Midbrain (tissue), 1 donor: ENCODE data around the gene ERC2.

Experiments used
- DNase-seq: peaks from one replicate; lab custom pipeline; 2025; lab: John Stamatoyannopoulos, UW

Gene ERC2

DNA sequence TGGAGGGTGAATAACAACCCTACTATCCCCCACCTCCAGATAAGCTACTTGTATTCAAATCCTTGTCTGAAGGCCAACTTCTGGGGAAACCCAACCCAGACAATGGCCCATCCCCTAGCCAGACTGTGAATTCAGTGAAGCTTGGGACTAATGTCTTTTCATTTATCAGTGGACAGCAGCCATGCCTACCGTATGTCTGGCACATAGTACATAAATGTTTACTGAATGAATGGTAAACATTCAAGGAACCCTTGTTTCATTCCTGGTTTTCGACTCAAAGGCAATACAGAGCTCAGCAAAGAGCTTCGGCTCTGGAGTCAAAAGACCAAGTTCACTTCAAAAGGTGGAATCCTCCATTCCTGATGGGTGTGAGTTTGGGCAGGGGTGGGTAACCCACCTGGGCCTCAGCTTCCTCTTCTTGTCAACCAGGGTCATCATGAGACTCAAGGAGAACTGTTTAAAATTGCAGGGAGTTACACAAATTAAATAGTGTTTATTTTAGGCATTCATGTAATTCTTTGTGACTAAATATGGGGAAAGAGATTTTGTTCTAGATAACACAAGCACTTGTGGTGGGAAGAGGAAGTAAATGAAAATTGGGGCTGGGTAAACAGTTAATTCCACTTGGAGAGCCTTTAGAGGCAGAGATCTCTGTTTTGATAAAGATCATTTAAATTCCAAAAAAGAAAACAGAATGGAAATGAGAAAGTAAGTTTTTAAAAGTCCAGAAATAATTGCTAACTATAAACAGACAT is 677.5 kb downstream of the ERC2 start:
- no peak for DNase-seq

DNA sequence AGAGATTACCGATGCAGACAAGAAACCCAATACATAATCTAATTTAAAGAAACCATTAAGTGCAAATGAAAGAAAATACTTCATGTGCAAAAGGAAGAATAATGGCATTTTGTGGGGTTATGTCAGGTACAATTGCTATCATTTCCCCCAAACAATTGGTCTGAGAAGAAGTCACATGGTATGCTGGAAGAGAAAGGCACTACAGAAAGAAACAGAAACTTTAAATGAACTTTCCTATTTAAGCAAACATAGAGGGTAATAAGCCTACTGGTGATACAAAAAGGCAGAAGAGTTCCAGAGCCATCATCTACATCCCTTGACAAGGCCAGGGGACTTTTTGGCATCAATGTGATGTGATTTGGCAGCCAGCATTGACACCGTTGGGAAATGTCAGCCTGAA is 678.8 kb downstream of the ERC2 start:
- DNase-seq, result no peak

DNA sequence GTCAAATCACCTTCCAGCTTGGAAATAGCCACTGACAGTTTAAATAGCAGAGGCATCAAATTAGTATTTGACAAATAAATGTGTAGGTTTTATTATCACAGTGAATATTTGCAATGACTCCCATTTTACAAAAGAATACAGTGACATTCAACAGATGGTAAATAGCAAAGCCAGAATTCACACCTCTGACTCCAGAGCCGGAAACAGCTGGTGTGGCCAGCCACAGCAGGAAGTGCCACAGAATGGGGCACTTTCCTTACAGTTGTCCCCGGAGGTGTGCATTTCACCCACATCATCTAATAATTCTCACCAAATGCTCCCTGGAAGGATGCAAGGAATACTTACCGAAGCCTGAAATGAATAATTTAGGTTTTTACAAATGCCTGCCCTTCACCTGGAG is 685.5 kb downstream of the ERC2 start:
- DNase-seq, result no peak

DNA sequence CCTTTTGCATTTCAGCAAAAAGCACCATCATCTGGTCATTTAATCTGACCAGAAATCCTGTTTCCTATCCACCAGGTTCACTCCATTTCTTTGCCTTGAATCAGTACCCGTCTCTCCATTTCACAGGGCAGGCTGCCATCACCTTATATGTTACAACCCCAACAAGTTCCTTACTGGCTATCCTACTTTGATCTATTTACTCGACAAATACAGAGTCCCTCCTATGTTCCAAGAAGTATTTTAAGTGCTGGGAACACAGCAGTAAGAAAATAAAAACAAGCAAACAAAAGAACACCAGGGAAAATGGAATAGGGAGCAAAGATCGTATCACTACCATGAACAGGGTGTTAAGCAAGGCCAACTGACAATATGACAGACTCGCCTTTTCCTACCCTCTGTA is 685.9 kb downstream of the ERC2 start:
- DNase-seq, result no peak

DNA sequence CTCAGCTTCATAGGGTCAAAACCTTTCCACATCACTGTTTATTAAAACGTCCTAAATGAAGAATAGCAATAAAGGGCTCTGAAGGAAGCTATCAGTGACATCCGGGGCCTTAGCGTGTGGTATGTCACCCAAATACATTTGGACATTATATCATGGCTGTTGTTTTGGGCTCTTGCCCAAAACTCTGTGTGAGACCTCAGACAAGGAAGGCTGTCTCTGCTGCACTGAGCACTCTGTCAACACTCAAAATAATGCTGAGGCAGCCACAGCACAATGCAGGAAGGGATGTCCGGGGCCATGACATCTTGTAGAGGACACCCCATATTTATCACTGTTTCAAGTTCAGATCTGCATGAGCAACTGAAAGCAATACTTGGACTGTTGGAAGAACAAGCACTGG is 687.4 kb downstream of the ERC2 start:
- no peak for DNase-seq

DNA sequence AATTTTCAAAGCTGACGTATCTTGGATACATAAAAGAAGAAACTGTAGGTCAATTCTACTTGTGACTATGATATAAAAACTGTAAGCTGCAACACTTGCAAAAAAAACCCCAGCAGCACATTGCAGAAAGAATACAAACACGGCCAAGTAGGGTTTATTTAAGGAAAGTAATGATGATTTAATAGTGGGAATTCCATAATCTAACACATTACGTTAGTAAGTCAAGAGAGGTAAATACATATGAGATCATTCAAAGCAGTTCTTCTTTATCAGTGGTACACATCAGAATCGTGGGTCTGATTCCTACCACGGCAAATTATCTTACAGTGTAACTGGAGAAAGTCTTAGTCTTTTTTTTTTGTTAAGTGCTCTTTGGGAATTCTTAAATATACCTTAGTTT is 688.7 kb downstream of the ERC2 start:
- DNase-seq, result no peak

DNA sequence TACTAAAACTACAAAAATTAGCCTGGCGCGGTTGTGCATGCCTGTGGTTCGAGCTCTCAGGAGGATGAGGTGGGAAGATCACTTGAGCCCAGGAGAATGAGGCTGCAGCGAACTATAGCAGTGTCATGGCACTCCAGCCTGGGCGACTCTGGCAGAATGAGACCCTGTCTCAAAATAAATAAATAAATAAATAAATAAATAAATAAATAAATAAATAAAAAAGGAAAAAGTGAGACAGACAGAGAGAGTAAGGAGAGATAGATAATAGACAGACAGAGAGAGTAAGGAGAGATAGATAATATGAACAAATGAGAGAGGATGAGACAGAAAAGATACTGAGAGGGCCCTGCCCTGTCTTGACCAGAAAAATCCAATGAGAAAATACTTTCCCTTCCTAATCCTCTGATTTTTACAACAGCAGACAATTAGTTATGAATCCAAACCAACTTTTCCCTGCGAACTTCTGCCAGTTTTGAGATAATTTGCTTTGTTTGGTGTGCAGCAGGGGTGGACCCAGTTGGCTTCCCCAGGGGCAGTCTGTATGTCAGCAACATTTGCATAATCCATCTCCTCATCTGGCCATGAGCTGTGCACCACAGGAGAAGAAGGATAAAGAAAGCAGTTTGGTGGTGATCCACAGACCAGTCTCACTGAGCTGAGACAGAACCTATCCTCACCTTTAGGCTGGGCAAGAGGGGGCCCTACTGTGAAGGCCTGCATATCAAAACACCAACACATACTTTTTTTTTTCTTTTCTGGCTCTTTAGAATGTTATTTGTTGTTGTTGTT is 692.7 kb downstream of the ERC2 start:
- no peak for DNase-seq

DNA sequence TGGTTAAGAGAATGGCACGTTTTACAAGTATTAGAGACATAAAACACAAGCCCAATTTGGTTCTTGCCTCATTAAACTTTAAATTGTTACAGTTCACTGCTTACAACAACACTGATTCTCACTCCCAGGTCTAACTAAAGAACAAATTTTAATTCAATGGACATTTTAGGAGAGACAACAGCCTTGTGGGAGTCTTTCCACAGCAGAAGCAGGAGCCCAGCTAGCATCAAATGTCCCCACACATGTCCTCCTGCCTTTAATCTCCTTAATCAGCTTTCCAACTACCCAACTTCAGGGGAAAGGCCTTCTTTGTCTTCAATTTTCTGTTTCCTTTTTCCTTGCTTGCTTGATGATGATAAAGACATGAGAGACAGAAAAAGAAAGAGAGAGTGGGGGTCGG is 693.4 kb downstream of the ERC2 start:
- no peak for DNase-seq

DNA sequence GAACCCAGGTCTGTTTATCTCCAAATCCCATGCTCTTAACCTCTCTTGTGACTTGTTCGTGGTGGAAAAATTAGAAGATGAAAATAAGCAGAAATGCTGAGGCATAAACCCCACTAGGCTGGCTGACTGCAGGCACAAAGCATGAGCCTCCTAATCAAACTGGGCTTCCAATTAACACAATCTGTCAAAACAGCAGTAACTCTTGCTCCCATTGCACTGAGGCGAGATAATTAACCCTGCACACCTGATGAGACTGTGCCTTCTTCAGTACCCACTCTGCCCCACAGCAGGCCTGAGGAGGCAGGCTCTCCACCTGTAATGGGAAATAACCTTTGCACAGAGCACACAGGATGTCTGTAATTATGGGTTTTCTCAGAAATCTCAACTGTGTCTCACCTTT is 696.8 kb downstream of the ERC2 start:
- no peak for DNase-seq

DNA sequence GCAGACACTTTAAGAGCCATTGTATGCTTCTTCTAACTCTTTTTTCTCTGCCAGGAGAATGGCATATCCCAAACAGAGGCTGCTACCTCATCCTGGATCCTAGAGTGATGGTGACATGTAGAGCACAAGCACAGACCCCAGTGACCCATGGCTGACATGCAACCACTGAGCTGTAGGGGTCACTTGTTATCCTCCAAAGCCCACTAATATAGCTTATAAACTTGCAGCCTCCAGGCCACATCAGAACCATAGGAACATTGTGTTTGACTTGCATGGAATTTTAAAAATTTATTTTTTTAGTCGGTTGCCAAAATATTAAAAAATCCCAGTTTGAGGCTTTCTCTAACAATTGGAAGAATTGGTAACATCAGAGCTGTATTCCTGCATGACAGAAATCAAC is 698.2 kb downstream of the ERC2 start:
- no peak for DNase-seq

DNA sequence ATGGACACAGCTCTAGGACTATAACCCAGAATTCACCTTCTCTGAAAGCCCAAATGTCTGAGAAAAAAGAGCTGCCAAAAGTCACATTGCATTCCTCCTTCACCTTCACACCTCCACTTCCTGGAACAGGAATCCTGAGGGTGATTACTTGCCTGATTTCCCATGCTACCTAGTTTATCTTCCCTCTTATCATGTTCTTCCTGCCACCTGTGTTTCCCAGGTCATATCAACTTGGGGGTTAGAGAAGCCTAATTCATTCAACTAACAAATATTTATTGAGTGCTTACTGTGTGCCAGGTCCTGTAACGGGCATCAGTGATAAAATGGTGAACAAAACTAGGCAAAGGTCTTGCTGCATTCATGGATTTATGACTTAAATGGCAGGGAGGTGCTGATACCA is 701.5 kb downstream of the ERC2 start:
- DNase-seq, result no peak

DNA sequence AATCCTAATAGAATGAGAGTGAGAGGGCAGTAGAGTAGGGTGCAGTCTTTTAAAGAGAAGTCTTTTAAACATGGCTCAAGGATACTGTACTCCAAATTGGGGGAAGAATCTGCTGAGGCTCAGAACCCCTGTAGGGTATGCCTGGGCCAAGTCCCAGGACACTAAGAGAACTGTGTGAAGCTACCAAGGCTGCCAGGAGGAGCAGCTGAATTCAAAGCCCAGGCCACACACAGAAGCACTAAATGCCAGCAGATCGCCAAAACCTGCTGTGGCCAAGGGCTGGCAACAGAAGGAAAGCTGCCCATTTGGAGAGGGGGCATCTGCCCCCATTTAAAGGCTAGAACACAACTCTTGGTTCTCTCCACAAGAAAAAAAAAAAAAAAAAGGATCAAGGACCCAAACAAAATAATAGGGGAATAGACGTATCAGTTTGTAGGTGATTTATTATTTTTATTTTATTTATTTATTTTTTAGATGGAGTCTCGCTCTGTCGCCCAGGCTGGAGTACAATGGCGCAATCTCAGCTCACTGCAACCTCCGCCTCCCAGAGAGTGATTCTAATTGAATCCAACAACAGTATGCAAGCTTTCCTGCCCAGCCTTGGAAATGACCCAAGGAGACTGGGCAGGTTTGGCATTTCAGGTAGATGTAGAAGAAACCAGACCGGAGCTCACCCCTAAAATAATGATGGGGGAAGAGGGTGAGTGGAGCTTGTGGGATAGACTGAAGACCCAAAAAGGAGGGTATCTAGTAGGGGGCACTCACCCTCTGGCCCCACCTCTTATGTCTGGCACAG is 702.2 kb downstream of the ERC2 start:
- DNase-seq, result no peak

DNA sequence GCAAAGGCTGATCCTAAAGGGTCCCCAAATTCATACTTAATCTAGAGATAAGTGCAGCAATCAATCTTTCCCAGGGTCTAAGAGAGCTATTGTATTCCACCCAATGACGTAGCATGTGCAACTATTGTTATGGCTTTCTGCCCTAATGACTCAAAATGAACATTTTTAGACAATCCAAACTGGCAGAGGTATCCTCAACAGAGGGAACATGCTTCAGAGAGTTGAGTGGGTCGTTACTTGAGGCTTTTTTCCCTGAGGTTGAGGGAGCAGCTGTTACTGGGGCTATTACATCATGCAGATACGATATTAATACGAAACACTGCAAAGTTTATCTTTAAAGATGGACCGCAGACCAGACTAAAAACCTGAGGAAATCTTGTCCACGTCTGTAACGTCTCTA is 702.9 kb downstream of the ERC2 start:
- no peak for DNase-seq

DNA sequence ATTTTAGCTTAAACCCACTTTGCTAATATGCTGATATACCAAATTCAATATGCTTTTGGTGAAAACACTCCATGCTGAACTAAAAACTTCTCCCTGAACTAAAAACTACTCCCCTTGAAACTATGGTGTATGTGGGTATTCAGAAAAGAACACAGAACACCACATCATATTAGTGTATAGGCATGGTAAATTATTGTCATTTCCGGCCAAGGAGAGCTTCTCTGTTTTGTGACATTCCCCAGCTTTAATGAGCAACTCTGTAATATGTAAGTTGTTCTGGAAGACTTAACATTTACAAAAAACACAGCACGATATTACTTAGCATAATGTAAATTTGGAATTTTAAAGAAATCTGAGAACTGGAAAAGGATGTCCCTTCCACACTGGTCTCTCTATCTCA is 711.3 kb downstream of the ERC2 start:
- no peak for DNase-seq

DNA sequence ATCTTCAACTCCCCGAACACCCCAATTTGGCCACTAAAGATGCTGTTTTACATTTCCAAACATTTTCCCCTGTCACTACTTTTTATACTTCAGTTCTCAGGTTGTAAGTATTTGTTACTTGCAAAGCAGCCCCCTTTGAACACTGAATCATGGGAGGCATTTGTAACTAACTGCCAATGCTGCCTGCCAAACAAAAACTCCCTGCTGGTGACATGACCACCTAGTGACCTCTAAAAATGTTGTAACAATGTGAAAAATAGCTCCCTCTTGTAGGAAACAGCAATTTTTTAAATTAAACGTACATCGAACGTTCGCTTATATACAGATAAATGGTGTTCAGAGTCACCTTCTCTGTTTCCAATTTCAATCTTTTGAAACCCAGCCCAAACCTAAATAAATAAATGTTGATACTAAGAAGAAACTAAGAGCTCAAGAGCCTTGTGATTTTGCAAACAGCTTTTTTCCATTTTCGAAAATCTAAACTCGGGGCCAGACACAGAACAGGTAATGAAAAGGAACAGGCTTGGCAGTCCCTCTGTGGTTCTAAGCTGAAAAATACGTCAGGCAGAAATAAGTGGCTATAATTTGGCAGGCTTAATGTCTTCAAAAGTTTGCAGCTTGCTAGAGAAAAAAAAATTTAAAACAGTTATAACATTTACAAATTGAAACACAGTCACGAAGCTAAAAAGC is 712.6 kb downstream of the ERC2 start:
- DNase-seq, result no peak

DNA sequence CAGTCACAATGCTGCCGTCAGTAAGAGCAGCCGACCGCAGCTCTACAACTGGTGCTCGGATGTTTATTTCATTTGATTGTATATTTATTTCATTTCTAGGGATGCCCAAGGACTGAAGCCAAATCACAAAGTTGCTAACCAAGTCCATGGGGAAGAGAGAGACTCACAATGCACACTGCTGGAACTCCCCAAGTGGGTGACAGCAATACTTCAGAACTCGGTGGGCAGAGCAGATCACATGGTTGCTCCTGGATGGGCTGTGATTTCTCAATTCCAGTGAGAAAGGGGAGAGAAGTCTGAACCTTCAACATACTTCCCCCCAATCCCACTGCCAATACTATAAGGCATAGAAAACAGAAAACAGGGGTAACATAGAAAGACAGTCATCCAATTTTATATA is 715.4 kb downstream of the ERC2 start:
- DNase-seq, result no peak

DNA sequence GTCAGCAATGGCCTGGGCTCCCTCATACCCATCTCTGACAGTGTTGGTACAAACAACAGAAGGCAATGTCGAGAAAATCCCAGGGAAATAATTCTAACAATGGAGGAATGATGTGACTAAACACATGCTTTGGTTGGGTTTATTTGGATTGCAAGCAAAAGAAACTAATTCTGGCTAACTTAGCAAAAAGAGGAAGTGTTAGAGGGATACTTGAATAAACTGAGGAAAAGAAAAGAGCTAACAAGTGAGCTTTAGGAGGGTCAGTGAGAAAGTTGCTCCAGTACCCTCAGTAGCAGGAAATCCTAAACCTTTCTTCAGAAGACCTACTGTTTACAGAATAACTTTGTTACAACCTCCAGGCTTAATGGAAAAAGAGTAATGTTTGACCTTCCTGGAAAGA is 716.5 kb downstream of the ERC2 start:
- no peak for DNase-seq

DNA sequence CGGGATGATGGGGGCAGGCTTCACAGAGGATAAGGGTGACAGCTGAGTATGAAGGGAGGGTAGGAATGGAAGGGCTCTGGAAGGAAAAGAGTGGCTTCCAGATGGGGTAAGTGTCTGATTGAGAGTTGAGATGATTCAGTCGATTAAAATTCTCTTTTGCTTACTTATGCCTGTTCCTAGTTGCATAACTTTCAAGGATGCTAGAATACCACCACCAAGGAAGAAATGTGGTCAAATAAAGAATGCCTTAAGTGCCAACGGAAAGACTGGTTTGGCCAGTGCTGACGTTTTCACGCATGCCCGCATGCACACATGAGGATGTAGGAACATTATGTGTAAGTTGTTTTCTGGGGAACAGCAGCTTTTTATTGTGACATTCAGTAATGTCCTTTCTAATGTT is 717.7 kb downstream of the ERC2 start:
- no peak for DNase-seq

DNA sequence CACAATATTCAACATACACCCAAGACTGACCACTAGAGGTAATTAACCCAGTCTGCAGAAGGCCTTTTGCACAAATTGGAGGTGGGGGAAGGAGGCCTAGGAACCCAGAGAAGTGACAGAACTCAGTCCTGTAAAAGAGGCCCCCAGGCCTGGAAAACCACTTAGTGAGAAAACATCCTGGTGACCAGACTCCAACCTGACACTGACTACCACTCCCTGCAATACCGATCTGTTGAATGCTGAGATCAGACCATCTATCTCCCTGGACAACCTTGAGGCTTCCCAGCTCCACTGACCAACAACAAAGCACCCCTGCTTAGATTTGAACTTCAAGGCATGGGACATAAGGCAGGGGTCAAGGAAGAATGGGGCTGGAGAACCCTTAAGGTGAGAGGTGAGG is 719.2 kb downstream of the ERC2 start:
- no peak for DNase-seq

DNA sequence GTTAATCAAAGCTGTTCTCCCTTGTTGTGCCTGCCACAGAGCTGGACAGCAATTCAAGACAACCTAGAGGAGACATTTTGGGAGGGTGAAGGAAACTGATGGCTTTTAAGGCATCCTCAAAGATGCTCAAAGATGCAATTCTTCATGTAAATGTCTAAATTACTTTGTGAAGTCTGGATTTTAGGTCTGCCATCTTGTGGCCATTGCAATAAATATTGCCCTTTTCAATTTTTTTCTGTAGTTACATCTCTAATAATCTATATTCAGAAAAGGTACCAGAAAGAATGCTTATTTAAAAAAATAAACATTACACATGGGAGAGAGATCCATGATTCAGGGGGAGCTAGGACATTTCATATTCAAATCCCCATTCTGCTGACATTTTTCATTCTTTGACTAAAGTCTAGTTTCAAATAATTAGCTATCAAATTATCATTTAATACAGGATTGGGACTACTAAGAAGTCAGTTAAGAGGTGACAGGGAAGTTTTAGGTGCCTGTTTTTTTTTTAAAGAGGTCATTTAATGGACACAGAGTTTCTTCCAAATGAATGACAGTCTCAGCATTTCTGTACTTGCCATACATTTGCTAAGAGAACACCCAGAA is 721.4 kb downstream of the ERC2 start:
- DNase-seq, result no peak

DNA sequence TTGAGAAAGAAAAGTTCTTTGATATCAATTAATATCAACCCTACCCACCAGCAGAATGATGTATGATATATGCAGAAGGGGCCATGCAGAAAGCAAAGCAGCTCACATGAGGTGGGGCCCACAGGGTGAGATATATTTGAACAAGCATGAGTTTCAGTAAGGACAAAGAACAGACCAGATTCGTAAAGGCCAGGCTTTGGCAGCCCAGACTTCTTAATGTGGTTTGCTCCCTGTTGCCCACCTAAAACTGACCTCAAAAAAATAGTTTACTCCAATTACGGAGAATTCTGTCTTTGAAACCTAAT is 725.5 kb downstream of the ERC2 start:
- DNase-seq, result no peak
